ENCODE results near the gene TFF3.

DNA sequence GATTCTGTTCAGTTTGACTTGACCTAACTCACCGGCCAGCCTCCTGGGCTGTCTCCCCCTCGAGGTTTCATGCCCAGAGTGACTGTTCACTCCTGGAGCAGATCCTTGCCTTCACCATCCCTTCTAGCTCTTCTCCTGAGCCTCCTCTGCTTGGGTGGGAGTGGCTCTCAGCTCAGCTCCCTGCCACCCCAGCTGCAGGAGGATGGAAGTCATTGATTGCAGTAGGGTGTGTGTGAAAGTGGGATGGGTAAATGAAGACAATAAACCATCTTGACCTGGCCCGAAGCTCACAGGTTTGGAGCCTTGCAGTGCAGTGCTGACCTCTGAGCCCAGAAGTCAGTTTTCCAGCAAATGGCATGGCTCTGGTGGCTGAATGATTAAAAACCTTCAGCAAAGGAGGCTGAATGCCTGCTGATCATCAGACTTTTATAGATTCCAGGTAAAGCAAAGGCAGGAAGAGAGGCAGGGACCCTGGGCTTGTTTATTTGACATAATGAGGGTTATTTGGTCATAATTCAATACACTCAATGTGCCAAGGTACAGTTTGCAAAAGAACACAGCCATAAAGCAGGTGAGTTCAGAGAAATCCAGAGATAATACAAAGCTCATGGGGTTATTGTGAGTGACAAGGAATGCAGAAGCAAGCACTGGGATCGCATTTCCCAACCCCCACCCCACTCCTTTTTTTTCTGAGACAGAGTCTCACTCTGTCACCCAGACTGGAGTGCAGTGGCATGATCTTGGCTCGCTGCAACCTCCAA is 17.5 kb upstream of the TFF3 start:
- TF ChIP-seq EZH2phosphoT487 (IDR thresholded peaks at IDR 0.05) (no peak), EZH2 (IDR thresholded peaks at IDR 0.05) (no peak)
- TF ChIP-seq, protein P1, sequence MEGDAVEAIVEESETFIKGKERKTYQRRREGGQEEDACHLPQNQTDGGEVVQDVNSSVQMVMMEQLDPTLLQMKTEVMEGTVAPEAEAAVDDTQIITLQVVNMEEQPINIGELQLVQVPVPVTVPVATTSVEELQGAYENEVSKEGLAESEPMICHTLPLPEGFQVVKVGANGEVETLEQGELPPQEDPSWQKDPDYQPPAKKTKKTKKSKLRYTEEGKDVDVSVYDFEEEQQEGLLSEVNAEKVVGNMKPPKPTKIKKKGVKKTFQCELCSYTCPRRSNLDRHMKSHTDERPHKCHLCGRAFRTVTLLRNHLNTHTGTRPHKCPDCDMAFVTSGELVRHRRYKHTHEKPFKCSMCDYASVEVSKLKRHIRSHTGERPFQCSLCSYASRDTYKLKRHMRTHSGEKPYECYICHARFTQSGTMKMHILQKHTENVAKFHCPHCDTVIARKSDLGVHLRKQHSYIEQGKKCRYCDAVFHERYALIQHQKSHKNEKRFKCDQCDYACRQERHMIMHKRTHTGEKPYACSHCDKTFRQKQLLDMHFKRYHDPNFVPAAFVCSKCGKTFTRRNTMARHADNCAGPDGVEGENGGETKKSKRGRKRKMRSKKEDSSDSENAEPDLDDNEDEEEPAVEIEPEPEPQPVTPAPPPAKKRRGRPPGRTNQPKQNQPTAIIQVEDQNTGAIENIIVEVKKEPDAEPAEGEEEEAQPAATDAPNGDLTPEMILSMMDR (IDR thresholded peaks at IDR 0.05) = no peak
